ENCODE measurements around the gene DHRSX. TPM values are rescaled to one million over a fixed set of nuclear protein-coding genes. Genes with fewer than 3 reads are reported as not detected.

Gene DHRSX
- total and polyA plus RNA-seq, 2 donors (not counting 1 experiment from before 2014, with no cell fraction given): 23.7 to 25.6 TPM

- Histone ChIP-seq H3K9me3 (ENCODE audit: control insufficient read depth, insufficient read depth, low read depth, low read length) (no peaks in the 10 kb centered on the region), H3K4me1 (ENCODE audit: control insufficient read depth, extremely low read depth, insufficient read depth, low read length) (no peaks in the 10 kb centered on the region), H4K20me1 (ENCODE audit: control insufficient read depth, extremely low read depth, insufficient read depth, low read length) (no peaks in the 10 kb centered on the region), H3K9ac (ENCODE audit: insufficient read depth, low read length) (no peak overlapping the region), H3K4me3 (replicated peaks in 1 of 4; ENCODE audit: control extremely low read depth in 1 of 4, insufficient read depth in 1 of 4, low read depth in 3 of 4, low read length in 4 of 4) (no peak overlapping the region), H3K27me3 (ENCODE audit: control insufficient read depth, insufficient read depth, low read length) (no peaks in the 10 kb centered on the region), H3K27ac (ENCODE audit: insufficient read depth, low read length) (no peak overlapping the region), H2AFZ (ENCODE audit: low read length) (no peak overlapping the region), H3K36me3 (ENCODE audit: control insufficient read depth, insufficient read depth, low read length) (no peaks in the 10 kb centered on the region), H3K79me2 (ENCODE audit: control insufficient read depth, insufficient read depth, low read length) (no peaks in the 10 kb centered on the region), H3K4me2 (ENCODE audit: extremely low read depth, insufficient read depth, low read length) (no peak overlapping the region)
- peak; percentile 31 to 77 for DNase-seq (ENCODE audit: low read depth in 2 of 2)
- TF ChIP-seq EZH2 (IDR thresholded peaks at IDR 0.05; ENCODE audit: low read length, missing control alignments) (no peak), CTCF (conservative IDR thresholded peaks at IDR 0.05 in 1 of 2, IDR thresholded peaks at IDR 0.05 in 1 of 2; ENCODE audit: low read depth in 1 of 2, low read length in 2 of 2) (no peak)
These were observed 102.6 kb downstream of the DHRSX start for GRCh38 chrX:2398064-2398656.

GRCh38 chrX:2397229-2398063, 103.3 kb downstream of the DHRSX start:
- no peaks in the 10 kb centered on the region for H3K79me2 ChIP-seq (ENCODE audit: control insufficient read depth, insufficient read depth, low read length)
- no peaks in the 10 kb centered on the region for H3K27me3 ChIP-seq (ENCODE audit: control insufficient read depth, insufficient read depth, low read length)

More at GRCh38 chrX:2397229-2398063, 103.3 kb downstream of the DHRSX start:
- no peak overlapping the region for H3K27ac ChIP-seq (ENCODE audit: insufficient read depth, low read length)
- H2AFZ ChIP-seq (ENCODE audit: low read length): no peak overlapping the region
- TF ChIP-seq CTCF (conservative IDR thresholded peaks at IDR 0.05 in 1 of 2, IDR thresholded peaks at IDR 0.05 in 1 of 2; ENCODE audit: low read depth in 1 of 2, low read length in 2 of 2) (no peak), EZH2 (IDR thresholded peaks at IDR 0.05; ENCODE audit: low read length, missing control alignments) (no peak)
- H3K4me1 ChIP-seq (ENCODE audit: control insufficient read depth, extremely low read depth, insufficient read depth, low read length): no peaks in the 10 kb centered on the region
- no peak for DNase-seq (ENCODE audit: low read depth in 2 of 2)
- H3K4me2 ChIP-seq (ENCODE audit: extremely low read depth, insufficient read depth, low read length): no peak overlapping the region
- no peak overlapping the region for H3K9ac ChIP-seq (ENCODE audit: insufficient read depth, low read length)
- H3K4me3 ChIP-seq (replicated peaks in 1 of 4; ENCODE audit: control extremely low read depth in 1 of 4, insufficient read depth in 1 of 4, low read depth in 3 of 4, low read length in 4 of 4): no peak overlapping the region
- no peaks in the 10 kb centered on the region for H3K9me3 ChIP-seq (ENCODE audit: control insufficient read depth, insufficient read depth, low read depth, low read length)
- no peaks in the 10 kb centered on the region for H4K20me1 ChIP-seq (ENCODE audit: control insufficient read depth, extremely low read depth, insufficient read depth, low read length)
- H3K36me3 ChIP-seq (ENCODE audit: control insufficient read depth, insufficient read depth, low read length): no peaks in the 10 kb centered on the region
